SJSA1 (cell line): ENCODE data around the gene ERCC1. TPM values are rescaled to one million over a fixed set of nuclear protein-coding genes. Genes with fewer than 3 reads are reported as not detected.

Source experiments
- DNase-seq, 2 experiments: peaks; one replicate each; pipeline ENCODE4 v3.0.0-alpha.2; 2015 to 2020; ENCODE audit warnings: low spot score in 2 of 2, low read depth in 1 of 2
- H3K27ac ChIP-seq: fragments of 250-450 bp; sonication (Bioruptor Pico); 2 replicates; pipeline ENCODE4 v1.5.1; 2020; ENCODE audit warnings: mild to moderate bottlenecking, moderate library complexity
- H3K27me3 ChIP-seq: fragments of 250-450 bp; sonication (Bioruptor Pico); replicated peaks from 2 replicates; pipeline ENCODE4 v1.5.1; 2020; ENCODE audit warnings: mild to moderate bottlenecking, moderate library complexity
- H3K36me3 ChIP-seq: fragments of 250-450 bp; sonication (Bioruptor Pico); 2 replicates; pipeline ENCODE4 v1.5.1; 2020; ENCODE audit warnings: mild to moderate bottlenecking
- H3K4me1 ChIP-seq: fragments of 250-450 bp; sonication (Bioruptor Pico); replicated peaks from 2 replicates; pipeline ENCODE4 v1.6.1; 2021; ENCODE audit warnings: mild to moderate bottlenecking
- H3K4me3 ChIP-seq: fragments of 250-450 bp; sonication (Bioruptor Pico); 2 replicates; pipeline ENCODE4 v1.5.1; 2020; ENCODE audit warnings: mild to moderate bottlenecking
- H3K9me3 ChIP-seq: fragments of 250-450 bp; sonication (Bioruptor Pico); replicated peaks from 2 replicates; pipeline ENCODE4 v1.5.1; 2020; ENCODE audit warnings: mild to moderate bottlenecking
- total RNA-seq: library from RNA; depleted of rRNA; stranded (reverse); fragments of >200 nt; shearing (Covaris generic); gene quantifications from 2 replicates; pipeline ENCODE4 v1.2.3, GENCODE V29; 2014; rRNA removed

The ERCC1 gene
- 102 and 247 TPM in 2 replicates for total RNA-seq

GRCh38 chr19:45423589-45424190 lies at the start of gene ERCC1:
Gene ERCC1 (minus strand): TSS chr19:45423917. CDS start chr19:45423374, 543 bp downstream.
- Histone ChIP-seq H3K27ac (peak within 1 kb of the TSS; percentile 88), H3K9me3 (no peaks in the 10 kb centered on the region), H3K4me1 (peaks cover 33% of the 10 kb centered on the region), H3K27me3 (no peaks in the 10 kb centered on the region), H3K36me3 (peaks cover 33% of the 10 kb centered on the region), H3K4me3 (peak within 1 kb of the TSS; percentile 61)
- DNase-seq: peak; percentile 94 to 96

DNA sequence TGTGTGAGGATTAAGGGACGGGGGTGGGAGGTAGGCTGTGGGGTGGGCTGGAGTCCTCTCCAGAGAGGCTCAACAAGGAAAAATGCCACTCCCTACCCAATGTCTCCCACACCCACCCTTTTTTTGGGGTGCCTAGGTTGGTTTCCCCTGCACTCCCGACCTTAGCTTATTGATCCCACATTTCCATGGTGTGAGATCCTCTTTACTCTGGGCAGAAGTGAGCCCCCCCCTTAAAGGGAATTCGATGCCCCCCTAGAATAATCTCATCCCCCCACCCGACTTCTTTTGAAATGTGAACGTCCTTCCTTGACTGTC lies 49.6 kb upstream of the ERCC1 start:
- no peak overlapping the region for H3K4me3 ChIP-seq
- H3K36me3 ChIP-seq: no peaks in the 10 kb centered on the region
- no peaks in the 10 kb centered on the region for H3K9me3 ChIP-seq
- H3K4me1 ChIP-seq: peaks cover 26% of the 10 kb centered on the region
- H3K27me3 ChIP-seq: no peaks in the 10 kb centered on the region
- DNase-seq: no peak
- H3K27ac ChIP-seq: no peak overlapping the region

GRCh38 chr19:45472563-45473366 lies 49.0 kb upstream of the ERCC1 start:
- Histone ChIP-seq H3K9me3 (no peaks in the 10 kb centered on the region), H3K4me1 (peaks cover 25% of the 10 kb centered on the region), H3K27ac (no peak overlapping the region), H3K4me3 (no peak overlapping the region), H3K36me3 (no peaks in the 10 kb centered on the region), H3K27me3 (no peaks in the 10 kb centered on the region)
- no peak for DNase-seq

DNA sequence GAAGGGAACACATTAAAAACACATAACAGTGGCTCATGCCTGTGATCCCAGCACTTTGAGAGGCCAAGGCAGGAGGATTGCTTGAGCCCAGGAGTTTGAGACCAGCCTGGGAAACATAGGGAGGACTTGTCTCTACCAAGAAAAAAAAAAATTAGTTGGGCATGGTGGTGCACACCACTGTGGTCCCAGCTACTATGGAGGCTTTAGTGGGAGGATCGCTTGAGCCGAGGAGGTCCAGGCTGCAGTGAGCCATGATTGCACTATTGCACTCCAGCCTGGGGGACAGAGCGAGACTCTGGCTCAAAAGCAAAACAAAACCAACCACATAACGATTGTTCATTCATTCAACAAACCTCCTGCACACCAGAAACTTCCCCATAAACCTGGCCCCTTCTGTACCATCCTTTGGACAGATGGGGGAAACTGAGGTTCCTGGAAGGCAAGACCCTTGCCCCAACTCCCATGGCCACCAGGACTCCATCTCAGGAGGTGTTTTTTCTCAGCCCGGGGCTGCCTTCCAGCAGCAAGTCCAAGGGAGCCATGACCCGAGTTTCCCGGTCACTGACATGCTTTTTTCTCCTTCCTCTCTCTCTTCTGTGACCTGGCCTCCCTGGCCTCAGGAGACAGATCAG lies 48.3 kb upstream of the ERCC1 start:
- H3K9me3 ChIP-seq: no peaks in the 10 kb centered on the region
- H3K27me3 ChIP-seq: no peaks in the 10 kb centered on the region
- no peak overlapping the region for H3K4me3 ChIP-seq
- H3K36me3 ChIP-seq: no peaks in the 10 kb centered on the region
- H3K4me1 ChIP-seq: peaks cover 24% of the 10 kb centered on the region
- DNase-seq: no peak
- H3K27ac ChIP-seq: no peak overlapping the region

DNA sequence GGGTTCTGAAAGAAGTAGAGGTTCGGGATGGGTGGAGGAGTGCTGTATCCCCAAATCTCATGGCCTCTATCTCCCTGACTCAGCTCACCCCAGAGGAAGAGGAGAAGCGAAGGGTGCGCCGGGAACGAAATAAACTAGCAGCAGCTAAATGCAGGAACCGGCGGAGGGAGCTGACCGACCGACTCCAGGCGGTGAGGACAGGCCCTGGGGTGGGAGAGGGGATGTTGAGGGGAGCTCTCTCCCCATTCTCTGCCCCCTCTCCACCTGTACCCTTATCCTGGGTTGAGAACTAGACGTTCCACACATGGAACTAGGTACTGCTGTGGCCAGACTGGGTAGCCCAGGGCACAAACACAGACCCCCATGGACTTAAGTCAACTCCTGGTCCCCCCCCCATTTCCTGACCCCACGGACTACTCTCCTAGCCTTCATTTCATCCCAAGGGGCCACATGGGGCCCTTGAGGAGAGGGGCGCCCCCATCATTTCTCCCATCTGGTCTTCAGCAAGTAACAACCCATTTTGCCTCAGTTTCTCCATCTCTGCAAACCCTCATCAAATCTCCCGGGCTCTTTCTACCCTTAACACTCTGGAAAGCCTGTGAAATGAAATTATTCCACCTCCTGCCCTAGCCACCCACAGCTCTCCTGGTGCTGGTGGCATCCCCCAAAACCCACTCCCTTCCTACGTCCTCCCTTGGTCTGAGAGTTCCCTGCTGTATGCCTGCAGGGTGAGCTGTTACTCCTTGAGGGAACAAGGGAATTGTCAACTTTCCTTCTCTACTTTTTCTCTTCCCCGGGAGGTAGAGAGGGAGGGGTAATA lies 47.6 kb upstream of the ERCC1 start:
- peaks cover 24% of the 10 kb centered on the region for H3K4me1 ChIP-seq
- no peak overlapping the region for H3K4me3 ChIP-seq
- no peaks in the 10 kb centered on the region for H3K27me3 ChIP-seq
- no peaks in the 10 kb centered on the region for H3K9me3 ChIP-seq
- no peaks in the 10 kb centered on the region for H3K36me3 ChIP-seq
- H3K27ac ChIP-seq: no peak overlapping the region
- no peak for DNase-seq

- Histone ChIP-seq H3K4me1 (peaks cover 24% of the 10 kb centered on the region), H3K4me3 (no peak overlapping the region), H3K27ac (peak overlapping the region; percentile 90), H3K36me3 (no peaks in the 10 kb centered on the region), H3K27me3 (no peaks in the 10 kb centered on the region), H3K9me3 (no peaks in the 10 kb centered on the region)
- DNase-seq: no peak
Observed at GRCh38 chr19:45470762-45471081, 47.0 kb upstream of the ERCC1 start.

DNA sequence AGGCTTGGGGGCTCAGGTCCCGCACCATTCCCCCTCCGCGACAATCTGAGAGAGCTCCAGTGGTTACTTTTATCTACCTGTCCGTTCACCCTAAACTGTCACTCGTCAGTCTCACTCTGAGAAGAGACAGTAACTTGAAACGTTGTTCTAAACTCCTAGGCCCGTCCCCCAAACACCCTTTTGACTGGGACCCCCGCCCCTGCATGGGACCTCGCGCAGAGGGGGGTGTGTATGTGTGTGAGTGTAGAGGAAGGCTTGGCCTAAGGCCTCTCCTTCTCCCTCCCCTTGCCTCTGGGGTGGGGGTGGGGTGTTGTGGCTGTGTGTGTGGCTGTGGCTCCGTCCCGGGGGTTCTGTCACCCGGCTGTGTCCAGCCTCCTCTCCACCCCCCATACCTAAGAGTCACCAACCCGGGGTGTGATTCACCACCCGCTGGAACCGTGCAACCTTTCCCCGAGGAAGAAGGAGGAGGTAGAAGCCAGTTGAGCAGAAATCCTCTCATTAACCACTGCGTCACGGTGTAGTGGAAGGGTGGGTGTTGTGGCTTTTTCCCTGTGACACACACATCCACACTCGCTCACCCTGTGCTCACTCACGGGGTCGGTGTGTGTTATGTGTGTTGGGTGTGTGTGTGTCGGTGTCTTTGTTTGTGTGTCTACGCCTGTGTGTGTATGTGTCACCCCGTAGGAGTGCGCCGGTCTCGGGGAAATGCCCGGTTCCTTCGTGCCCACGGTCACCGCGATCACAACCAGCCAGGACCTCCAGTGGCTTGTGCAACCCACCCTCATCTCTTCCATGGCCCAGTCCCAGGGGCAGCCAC lies 46.4 kb upstream of the ERCC1 start:
- DNase-seq: peak; percentile 67 to 79
- H3K27me3 ChIP-seq: no peaks in the 10 kb centered on the region
- peaks cover 24% of the 10 kb centered on the region for H3K4me1 ChIP-seq
- no peaks in the 10 kb centered on the region for H3K36me3 ChIP-seq
- H3K9me3 ChIP-seq: no peaks in the 10 kb centered on the region
- peak overlapping the region; percentile 49 for H3K4me3 ChIP-seq
- peak overlapping the region; percentile 90 for H3K27ac ChIP-seq

DNA sequence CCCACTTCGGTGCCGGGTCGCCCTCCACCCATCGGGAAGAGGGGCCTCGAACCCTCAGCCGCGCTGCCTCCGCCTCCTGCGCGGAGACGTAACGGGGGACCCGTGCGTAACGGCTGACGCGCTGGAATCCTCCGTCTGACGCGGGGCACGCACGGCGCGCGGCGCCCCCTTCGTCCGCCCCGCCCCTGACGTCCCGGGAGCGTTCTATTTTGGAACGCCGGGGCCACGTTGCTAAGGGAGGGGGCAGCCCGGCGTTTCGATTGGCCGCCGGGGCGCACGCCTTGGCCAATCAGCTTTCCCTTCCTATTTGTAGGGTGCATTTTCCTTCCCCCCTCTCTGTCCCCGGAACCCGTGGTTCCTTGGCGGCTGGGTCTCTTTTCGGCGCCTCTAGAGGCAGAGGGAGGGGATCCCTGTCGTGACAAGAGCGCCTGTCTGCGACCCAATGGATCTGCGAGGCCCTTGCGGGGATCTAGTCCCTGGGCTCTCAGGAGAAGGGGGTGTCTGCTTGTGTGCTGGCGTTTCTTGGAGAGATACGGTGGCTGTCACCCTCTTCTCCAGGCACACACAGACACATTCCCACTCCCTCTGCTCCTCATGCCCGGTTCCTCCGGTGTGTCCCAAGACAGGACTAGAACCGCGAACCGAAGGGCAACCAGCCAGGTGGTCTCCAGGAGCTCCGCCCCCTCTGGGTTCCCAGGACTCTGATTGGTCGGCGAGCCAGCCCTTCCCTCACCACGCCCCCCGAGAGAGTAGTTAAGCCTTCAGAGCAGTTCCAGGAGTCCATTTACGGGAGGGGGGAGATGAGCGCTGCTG lies 45.6 kb upstream of the ERCC1 start:
- peaks cover 24% of the 10 kb centered on the region for H3K4me1 ChIP-seq
- peak; percentile 94 to 97 for DNase-seq
- H3K27me3 ChIP-seq: no peaks in the 10 kb centered on the region
- H3K4me3 ChIP-seq: peak overlapping the region; percentile 49
- no peaks in the 10 kb centered on the region for H3K9me3 ChIP-seq
- no peaks in the 10 kb centered on the region for H3K36me3 ChIP-seq
- H3K27ac ChIP-seq: peak overlapping the region; percentile 90

GRCh38 chr19:45468803-45469131 lies 45.0 kb upstream of the ERCC1 start:
- peaks cover 24% of the 10 kb centered on the region for H3K4me1 ChIP-seq
- peak overlapping the region; percentile 49 for H3K4me3 ChIP-seq
- peak overlapping the region; percentile 90 for H3K27ac ChIP-seq
- H3K9me3 ChIP-seq: no peaks in the 10 kb centered on the region
- no peaks in the 10 kb centered on the region for H3K36me3 ChIP-seq
- DNase-seq: no peak
- H3K27me3 ChIP-seq: no peaks in the 10 kb centered on the region

DNA sequence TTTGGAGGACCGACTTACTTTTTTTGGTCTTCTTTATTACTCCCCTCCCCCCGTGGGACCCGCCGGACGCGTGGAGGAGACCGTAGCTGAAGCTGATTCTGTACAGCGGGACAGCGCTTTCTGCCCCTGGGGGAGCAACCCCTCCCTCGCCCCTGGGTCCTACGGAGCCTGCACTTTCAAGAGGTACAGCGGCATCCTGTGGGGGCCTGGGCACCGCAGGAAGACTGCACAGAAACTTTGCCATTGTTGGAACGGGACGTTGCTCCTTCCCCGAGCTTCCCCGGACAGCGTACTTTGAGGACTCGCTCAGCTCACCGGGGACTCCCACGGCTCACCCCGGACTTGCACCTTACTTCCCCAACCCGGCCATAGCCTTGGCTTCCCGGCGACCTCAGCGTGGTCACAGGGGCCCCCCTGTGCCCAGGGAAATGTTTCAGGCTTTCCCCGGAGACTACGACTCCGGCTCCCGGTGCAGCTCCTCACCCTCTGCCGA lies 44.5 kb upstream of the ERCC1 start:
- Histone ChIP-seq H3K27ac (peak overlapping the region; percentile 84), H3K27me3 (no peaks in the 10 kb centered on the region), H3K36me3 (no peaks in the 10 kb centered on the region), H3K9me3 (no peaks in the 10 kb centered on the region), H3K4me3 (peak overlapping the region; percentile 49), H3K4me1 (peaks cover 24% of the 10 kb centered on the region)
- peak in 1 of 2 experiments; percentile 40 for DNase-seq

GRCh38 chr19:45467456-45468158 lies 43.9 kb upstream of the ERCC1 start, which contains the start of gene FOSB:
Gene FOSB (plus strand): TSS chr19:45467996. CDS start chr19:45468587, 591 bp downstream.
- Histone ChIP-seq H3K9me3 (no peaks in the 10 kb centered on the region), H3K4me1 (peaks cover 24% of the 10 kb centered on the region), H3K27ac (peak within 1 kb of the TSS; percentile 90), H3K4me3 (peak within 1 kb of the TSS; percentile 49), H3K36me3 (no peaks in the 10 kb centered on the region), H3K27me3 (no peaks in the 10 kb centered on the region)
- DNase-seq: peak; percentile 93 to 95

DNA sequence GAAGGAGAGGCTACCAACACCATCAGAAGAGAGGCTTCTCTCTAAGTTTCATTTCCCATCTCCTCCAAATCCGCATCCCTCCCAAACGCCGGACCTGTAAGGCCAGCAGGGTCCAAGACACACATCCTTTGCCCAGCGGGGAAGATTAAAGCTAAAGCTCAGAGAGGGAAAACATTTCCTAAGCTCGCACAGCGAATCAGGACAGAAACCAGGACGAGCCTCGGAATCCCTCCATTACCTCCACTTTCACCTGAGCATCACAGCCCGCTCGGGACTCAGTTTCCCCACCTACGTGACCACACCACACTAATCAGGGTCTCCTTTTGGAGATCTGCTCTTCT lies 43.4 kb upstream of the ERCC1 start:
- Histone ChIP-seq H3K4me3 (peak overlapping the region; percentile 49), H3K27ac (peak overlapping the region; percentile 84), H3K27me3 (no peaks in the 10 kb centered on the region), H3K4me1 (peaks cover 24% of the 10 kb centered on the region), H3K9me3 (no peaks in the 10 kb centered on the region), H3K36me3 (no peaks in the 10 kb centered on the region)
- DNase-seq: no peak
